ENCODE results near the gene UROD.
A peak's percentile ranks its signal among the peaks of the same experiment; 100 is the strongest.

The UROD gene

DNA sequence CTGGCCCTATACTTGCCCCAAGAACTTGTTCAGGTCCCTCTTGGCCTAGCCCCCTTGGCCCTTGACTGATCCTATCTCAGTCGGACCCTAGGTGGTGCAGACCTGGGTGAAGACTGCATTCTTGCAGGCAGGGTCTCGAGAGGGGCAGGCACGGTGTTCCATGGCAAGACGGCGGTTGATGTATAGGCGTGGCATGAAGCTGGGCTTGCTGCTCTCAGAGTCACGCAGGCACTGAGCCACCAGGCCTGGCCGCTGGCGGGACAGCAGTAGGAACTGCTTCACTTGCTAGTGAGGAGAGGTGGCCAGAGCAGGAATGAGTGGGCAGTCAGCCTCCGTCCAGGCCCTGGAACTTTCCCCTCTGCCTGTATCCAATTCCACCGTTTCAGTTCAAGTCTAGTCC, 4.7 kb upstream of the UROD start:
- Mint-ChIP-seq H3K27me3 (ENCODE audit: low read depth, poor library complexity) (no peaks in the 10 kb centered on the region), H3K4me3 (no peak overlapping the region), H3K36me3 (ENCODE audit: low read depth) (peaks cover 13% of the 10 kb centered on the region)

GRCh38 chr1:45008076-45008475, 4.0 kb upstream of the UROD start:
- DNase-seq, result no peak
- H3K36me3 Mint-ChIP-seq (ENCODE audit: low read depth), result peaks cover 7% of the 10 kb centered on the region
- H3K4me1 Mint-ChIP-seq, result peaks cover 29% of the 10 kb centered on the region
- no peak overlapping the region for H3K27ac Mint-ChIP-seq
- no peak overlapping the region for H3K4me3 Mint-ChIP-seq
- no peaks in the 10 kb centered on the region for H3K9me3 Mint-ChIP-seq
- TF ChIP-seq, protein P1, sequence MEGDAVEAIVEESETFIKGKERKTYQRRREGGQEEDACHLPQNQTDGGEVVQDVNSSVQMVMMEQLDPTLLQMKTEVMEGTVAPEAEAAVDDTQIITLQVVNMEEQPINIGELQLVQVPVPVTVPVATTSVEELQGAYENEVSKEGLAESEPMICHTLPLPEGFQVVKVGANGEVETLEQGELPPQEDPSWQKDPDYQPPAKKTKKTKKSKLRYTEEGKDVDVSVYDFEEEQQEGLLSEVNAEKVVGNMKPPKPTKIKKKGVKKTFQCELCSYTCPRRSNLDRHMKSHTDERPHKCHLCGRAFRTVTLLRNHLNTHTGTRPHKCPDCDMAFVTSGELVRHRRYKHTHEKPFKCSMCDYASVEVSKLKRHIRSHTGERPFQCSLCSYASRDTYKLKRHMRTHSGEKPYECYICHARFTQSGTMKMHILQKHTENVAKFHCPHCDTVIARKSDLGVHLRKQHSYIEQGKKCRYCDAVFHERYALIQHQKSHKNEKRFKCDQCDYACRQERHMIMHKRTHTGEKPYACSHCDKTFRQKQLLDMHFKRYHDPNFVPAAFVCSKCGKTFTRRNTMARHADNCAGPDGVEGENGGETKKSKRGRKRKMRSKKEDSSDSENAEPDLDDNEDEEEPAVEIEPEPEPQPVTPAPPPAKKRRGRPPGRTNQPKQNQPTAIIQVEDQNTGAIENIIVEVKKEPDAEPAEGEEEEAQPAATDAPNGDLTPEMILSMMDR (IDR thresholded peaks at IDR 0.05), result no peak
- no peaks in the 10 kb centered on the region for H3K27me3 Mint-ChIP-seq (ENCODE audit: low read depth, poor library complexity)

More for the DNA sequence above, 4.7 kb upstream of the UROD start:
- no peak overlapping the region for H3K27ac Mint-ChIP-seq
- TF ChIP-seq, protein P1 (IDR thresholded peaks at IDR 0.05), result no peak
- no peak for DNase-seq
- no peaks in the 10 kb centered on the region for H3K9me3 Mint-ChIP-seq
- H3K4me1 Mint-ChIP-seq, result peaks cover 21% of the 10 kb centered on the region

- Mint-ChIP-seq H3K9me3 (no peaks in the 10 kb centered on the region), H3K4me3 (no peak overlapping the region), H3K27me3 (ENCODE audit: low read depth, poor library complexity) (no peaks in the 10 kb centered on the region), H3K36me3 (ENCODE audit: low read depth) (peaks cover 7% of the 10 kb centered on the region), H3K4me1 (peaks cover 33% of the 10 kb centered on the region), H3K27ac (no peak overlapping the region)
- TF ChIP-seq, protein P1 (IDR thresholded peaks at IDR 0.05), result no peak
- DNase-seq, result no peak
These were observed 3.5 kb upstream of the UROD start for GRCh38 chr1:45008516-45008915.

DNA sequence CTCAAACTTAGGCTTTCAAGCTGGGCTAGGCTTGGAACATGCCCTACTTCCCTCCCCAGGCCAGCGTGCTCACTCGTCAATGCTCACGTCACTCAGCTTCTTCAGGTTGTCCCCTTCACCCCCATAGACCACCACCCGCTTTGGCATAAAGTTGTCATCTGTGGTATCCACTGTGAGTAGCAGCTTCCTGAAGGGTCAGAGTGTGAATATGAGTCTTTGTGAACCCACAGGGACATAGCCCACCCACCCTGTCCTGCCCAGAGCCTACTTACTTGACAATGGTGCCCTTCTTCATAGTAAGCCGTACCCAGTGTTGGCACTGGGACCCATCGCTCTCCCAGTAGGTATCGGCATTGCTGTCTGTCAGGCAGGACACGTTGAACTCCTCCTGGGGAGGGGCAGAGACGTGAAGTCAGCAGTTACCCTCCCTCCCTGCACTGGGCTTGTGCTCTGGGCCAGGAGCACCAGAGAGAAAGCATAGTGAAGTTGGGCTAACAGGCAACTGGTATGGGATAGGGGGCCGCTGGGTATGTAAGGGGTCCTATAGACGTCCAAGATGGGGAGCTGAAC, 2.7 kb upstream of the UROD start:
- TF ChIP-seq, protein P1 (IDR thresholded peaks at IDR 0.05), result no peak
- H3K4me1 Mint-ChIP-seq, result peaks cover 42% of the 10 kb centered on the region
- no peak for DNase-seq
- peaks cover 7% of the 10 kb centered on the region for H3K36me3 Mint-ChIP-seq (ENCODE audit: low read depth)
- no peaks in the 10 kb centered on the region for H3K9me3 Mint-ChIP-seq
- H3K27ac Mint-ChIP-seq, result no peak overlapping the region
- no peaks in the 10 kb centered on the region for H3K27me3 Mint-ChIP-seq (ENCODE audit: low read depth, poor library complexity)
- H3K4me3 Mint-ChIP-seq, result peak overlapping the region; percentile 84

DNA sequence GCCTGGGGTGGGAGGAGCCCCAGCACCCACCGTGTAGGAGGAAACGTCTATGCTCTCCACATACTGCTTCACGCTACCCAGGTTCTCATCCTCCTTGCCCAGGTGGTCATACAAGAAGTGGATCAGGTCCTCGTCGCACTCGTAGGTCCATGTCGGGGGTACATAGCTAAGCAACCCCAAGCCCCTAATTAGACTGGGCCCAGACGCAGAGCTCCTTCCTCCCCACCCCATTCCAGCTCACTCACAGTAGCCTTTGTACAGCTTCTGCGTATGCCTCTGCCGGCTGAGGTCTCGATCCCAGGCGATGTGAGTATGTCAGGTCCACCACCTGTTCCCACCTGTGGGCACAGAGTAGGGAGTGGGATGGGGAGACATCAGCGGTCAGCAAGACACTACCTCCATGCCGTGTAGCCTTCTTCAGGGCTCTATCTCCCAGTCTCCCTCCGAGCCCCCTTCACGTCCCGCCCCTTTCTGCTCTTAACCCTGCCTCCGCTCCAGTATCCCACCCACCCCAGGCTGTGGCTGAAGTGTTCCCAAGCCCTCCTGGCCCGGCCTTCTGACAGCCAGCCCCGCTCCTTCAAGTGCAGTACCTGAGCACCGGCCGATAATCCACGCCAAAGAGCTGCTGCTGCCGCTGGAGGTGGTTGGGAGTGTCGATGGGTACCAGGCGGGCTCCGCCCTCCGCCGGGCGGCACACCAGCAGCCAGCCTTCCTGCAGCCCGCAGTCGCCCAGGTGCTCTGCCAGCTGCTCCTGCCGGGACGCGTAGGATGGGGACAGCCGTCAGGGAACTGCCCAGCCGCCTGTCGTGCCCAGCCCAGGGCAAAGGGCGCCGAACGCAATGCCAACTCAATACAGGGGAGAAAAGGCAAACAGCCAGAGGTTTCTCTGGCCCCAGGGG, 1.8 kb upstream of the UROD start:
- H3K4me3 Mint-ChIP-seq, result peak overlapping the region; percentile 84
- no peaks in the 10 kb centered on the region for H3K27me3 Mint-ChIP-seq (ENCODE audit: low read depth, poor library complexity)
- peaks cover 7% of the 10 kb centered on the region for H3K36me3 Mint-ChIP-seq (ENCODE audit: low read depth)
- DNase-seq, result peak; percentile 38
- H3K27ac Mint-ChIP-seq, result no peak overlapping the region
- H3K9me3 Mint-ChIP-seq, result no peaks in the 10 kb centered on the region
- peaks cover 49% of the 10 kb centered on the region for H3K4me1 Mint-ChIP-seq
- TF ChIP-seq, protein P1 (IDR thresholded peaks at IDR 0.05), result no peak

Data from nephron progenitor cell (in vitro differentiated cells).